ENCODE measurements around the gene CHD6. TPM values are rescaled to one million over a fixed set of nuclear protein-coding genes. Genes with fewer than 3 reads are reported as not detected.

The CHD6 gene
- total RNA-seq, 1 donor from 2014 or later, result 26.7 TPM

DNA sequence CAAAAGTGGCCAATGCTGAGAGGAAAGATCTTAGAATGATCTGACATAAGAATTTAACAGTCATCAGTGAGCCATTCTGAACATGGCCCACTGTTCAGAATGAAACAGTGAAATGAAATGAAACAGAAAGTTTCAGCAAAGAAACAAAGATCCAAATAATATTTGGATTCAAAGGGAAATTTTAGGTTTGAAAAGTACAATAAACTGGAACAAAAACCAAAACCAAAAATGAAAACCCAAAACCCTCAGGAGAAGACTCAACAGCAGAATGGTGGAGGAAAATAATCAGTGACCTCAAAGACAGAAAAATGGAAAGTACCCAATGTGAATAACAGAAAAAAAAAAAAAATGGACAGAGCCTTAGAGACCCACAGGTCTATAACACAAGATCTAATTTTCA is 185.4 kb downstream of the CHD6 start:
- no peak for DNase-seq (ENCODE audit: low spot score)

DNA sequence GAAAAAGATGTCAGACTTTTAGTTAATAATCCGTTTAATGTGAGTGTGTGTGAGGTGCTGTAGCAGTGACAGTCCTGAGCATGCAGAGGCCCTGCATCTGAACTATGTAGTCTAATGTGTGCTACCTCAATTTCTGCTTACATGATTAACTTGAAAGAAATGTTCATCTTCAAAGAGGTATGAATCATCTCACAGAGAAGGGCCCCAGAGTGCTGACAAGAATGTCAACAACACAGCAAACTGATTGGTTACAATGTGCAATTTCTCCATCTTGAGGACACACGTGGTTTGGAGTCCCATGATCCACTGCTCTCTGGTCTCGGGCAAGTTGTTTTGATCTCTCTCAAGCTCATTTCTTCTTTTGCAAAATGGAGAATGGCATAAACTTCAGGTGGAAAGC is 189.9 kb downstream of the CHD6 start:
- DNase-seq (ENCODE audit: low spot score), result no peak

DNA sequence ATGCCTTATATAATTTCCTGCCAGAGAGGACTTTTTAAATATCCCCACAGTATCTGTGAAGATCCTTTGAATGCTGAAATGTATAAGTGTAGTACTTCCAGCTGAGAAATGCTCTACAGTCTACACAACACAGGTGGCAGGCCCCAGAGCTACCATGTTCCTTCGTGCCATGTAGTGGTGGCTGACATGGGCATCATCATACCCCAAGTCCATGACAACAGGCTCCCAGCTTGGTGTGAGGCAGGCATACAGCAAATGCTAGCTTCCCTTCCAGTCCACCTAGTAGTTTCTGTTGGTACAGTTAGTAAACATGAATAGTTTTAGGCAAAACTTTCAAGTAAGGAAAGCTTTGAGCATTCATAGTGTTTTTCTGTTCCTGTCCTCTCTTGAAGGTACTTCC is 190.3 kb downstream of the CHD6 start:
- no peak for DNase-seq (ENCODE audit: low spot score)

DNA sequence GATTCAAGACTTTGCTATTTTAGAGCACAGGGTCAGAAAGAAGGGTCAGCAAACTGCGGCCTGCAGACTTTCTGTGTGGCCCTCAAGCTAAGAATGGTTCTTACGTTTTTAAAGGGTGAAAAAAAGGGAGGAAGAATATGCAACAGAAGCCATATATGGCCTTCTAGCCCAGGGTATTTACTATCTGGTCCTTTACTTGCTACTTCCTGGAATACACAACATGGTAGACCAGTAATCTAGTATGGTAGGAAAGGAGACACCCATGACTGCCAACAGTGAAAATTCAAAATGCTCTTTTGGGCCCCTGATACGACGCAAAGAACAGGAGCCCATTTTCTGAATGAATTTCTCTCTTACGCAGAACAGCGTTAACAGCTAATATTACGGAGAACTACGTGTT is 191.2 kb downstream of the CHD6 start:
- DNase-seq (ENCODE audit: low spot score), result no peak

DNA sequence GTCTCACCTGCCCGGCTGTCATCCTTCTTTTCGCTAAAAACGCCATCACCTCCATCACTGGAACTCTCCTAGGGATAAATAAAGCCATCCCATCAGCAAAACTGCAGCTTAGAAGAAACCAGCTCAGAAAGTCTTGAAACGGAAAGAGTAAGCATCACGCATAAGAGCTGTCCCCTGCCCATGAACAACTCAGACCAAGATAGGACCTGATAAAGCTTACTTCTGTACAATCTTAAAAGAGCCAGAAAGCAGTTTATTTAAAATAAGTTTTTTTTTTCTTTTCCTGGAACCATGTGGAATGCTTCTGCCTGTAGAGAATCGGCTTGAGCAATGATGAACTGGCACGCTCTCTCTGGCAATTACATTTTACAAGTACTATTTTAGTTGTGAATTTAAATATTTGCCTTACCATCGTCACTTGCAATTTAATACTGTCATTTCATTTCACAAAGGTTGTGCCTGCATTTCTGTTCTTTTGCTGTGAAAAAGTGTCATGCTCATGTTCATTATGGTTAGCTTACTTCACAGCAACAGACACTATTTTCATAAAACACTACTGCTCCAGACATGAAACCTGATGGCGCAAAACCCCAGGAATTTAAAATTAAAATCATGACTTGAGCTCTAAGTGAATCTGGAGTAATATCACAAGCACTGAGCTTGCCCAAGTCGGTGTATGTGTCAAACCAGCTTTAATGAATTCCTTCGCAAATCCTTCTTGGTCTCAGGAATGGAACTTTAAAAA is 191.9 kb downstream of the CHD6 start:
- no peak for DNase-seq (ENCODE audit: low spot score)

DNA sequence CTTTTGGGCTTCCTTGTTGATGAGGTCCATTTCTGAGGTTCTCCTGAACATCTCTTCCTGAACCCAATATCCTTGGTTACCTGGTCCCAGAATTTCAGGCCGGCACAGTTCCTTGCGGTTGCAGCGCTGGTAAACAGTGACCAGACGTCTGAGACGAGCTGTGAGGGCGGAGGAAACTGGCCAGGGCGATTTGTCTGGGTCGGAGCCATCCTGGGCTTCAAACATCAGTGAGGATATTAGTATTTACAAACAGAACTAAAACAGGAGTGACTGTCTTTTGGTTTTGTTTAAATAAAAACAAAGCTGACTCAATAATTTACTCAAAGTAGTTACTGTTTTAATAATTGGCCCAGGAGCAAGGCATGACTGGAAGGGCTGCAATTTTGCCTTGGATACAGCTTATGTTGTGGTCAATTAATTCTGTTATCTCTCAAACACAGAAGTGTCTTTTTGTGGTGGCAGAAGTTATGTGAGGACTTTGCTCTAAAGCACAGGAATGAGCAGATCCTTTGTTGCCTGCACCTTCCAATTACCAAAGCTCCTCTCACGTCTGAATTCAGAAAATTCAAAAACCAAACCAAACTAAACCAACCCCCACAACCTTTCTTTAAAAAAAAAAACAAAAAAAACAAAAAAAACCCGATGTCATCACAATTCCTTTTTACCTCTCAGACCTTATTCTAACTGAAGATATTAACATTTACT is 192.8 kb downstream of the CHD6 start:
- DNase-seq (ENCODE audit: low spot score), result no peak

DNA sequence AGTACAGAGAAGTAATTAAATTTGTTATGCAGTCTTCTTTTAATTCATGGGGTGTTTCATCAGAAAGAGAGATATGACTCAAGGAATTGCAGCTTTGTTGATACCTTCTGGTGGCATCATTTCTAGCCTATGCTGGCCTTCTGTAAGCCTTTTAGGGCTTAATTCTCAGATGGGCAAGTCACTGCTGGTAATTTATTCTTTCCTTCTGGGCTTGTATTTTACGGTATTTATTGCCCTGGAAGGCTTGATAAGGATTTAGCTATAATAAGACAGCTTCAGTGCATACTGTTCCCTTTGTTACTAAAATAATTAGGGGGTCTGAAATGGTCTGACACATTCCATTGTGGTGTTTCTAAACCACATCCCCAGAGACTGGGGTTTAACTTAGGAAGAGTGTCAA is 193.6 kb downstream of the CHD6 start:
- DNase-seq (ENCODE audit: low spot score), result no peak

DNA sequence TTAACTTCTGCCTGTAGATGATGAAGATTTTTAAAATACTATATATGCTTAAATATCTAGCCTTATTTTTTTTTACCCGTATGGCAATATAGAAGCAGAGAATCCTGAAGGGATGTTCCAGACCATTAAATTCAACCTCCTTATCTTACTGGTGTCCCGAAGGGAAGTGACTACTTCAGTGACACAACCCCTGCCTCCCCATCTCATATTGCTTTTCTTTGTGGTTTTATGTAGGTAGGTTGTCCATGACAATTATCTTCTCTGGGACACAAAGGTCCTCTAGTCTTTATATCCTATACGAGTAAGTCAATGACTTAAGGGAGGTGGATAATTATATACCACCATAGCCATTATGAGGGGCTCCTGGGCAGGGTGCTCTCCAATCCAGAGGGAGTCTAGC is 194.2 kb downstream of the CHD6 start:
- DNase-seq (ENCODE audit: low spot score), result no peak

DNA sequence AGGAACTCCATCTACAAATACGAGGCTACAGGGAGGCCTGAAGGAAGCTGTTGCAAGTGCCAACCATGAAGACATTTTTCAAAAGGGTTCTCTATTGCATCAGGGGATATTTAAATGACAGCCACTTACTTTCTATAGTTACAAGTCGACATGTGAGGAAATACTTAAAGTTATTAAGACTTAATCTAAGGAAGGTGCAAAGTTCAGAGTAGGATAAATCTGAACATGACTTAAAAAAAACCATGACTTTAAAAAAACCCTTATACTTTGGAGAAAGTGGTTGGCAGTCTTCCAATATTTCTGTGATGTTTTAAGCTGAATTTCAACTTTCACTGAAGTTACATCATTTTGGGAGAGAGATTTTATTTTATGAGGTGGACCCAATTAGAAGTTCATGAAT is 195.2 kb downstream of the CHD6 start:
- DNase-seq (ENCODE audit: low spot score), result no peak

DNA sequence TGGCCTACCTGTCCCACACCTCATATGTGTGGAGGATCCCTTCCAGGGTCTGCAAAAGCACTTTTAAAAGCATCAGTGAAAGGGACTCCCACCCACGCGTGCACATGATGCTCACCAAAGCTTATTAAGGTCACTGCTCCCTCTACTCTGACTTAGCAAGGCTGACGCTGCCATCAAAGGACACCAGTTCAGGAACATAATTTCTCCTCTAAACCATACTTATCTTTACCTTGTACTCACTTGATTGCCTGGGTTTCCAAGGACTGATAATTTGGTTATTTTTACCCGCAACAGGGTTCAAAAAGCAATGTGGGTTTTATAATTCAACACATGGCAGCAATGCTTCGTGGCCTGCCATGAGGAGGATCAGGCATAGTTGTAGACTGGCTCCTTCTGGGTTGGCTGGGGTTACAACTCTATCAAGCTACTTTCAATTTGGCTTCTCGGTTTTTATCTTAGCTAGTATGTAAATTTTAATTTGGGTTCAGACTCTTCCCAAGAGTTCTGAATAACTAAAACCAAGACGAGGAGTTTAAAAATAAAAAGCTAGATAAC is 199.4 kb downstream of the CHD6 start:
- no peak for DNase-seq (ENCODE audit: low spot score)

DNA sequence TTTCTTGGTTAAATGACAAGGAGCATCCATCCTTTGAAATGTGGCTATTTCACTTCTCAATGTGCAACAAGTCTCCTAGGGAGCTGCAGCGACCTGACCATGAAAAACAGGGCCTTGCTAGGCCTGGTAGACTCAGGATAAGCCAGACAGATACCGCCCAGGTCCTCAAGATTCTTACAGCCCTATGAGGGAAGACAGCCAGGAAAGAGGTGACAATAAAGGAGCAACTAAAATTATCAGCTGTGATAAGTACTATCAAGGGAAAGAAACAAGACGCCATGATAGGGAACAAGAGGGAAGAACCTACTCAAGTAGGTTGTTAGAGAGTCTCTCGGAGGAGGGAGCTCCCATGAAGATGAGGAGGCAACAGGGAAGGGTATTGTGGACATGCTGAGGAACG is 200.1 kb downstream of the CHD6 start:
- no peak for DNase-seq (ENCODE audit: low spot score)

DNA sequence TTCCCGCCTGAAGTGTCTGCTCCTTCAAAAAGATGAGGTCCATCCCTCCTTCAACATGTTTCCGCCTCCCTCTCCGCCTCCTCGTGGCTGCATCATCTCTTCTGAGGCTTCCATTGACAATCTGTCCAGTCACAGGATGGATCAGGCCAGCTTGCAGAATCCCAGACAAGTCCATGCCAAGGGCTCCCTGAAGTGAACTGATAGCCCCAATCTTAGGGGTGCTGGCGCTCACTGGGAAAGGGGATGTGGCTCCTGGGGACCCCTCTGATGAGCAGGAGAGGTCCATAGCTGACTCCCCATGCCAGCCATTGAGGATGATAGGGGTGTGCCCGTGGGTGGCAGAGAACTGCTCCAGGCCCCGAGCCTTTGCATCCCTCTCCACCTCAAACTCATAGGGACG is 203.0 kb downstream of the CHD6 start:
- DNase-seq (ENCODE audit: low spot score), result no peak

DNA sequence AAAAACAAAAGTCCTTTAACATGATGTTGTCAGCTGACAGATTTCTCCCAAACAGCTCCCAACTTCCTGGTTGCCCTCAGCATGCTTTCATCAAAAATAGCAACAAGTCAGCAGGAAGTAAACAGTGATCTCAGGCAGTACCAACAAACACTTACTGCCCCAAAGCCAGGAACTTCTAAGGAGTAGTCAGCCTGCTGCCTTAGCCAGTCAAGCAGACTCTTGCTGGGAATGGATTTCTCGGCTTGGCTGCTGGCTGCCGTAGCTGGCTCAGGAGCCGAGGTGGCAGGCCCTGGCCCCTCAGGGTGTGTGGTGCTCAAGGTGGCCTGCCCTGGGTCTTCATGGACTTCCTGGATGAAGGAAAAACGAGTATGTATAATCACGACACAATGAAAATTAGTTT is 205.0 kb downstream of the CHD6 start:
- DNase-seq (ENCODE audit: low spot score), result no peak

DNA sequence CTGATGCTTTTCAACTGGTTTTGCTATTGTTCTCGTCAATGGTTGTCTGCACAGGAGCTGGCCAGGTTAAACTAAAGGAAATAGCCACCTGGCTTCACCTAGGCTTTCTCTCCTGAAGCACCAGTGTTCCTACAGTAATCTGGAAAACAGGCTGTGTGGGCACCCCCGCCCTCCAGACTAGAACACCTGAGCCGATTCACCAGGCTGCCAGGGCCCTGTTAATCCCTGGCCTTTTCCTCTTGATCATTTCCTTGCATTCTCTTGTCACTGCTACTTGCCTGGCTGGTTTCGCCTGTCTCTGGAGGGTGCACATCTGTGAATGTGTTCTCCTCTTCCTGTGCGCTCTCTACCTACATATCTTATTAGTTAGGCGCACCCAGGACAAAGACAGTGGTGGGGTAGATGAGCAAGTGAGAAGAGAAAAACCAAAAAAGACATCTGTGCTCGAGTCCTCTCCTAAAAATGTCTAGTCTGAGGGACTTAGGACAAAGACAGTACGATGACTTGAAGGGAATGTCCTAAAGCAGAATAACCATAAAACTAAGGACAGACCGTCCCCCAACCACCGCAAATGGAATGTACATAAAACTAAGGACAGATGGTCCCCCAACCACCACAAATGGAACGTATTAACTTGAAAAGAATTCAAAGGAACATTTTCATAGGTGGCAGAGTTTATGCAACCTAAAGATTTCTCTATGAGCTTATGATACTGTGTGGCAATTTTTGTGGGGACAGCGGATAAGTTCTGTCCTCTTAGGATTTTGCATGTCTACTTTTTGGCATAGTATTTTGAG is 205.7 kb downstream of the CHD6 start:
- no peak for DNase-seq (ENCODE audit: low spot score)

DNA sequence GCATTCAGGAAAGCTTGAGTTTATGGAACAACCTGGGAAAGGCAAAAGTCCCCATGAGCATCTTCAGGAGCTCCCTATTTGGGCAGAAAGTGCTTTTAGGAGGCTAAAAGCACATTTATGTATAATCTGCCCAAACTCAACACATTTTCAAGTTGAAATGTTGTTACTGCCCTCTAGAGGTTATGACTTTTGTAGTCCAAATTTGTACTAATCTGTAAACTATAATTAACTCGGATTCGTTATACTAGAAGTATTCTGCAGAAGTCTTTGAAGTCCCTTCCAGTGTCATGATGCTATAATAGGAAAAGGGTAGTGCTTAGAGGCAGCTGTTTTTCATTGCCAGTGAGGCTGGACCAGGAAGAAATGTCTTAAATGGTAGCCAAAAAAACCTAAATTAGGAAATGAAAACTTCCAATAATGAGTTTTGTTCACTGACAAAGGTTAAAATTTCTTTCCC is 206.8 kb downstream of the CHD6 start:
- DNase-seq (ENCODE audit: low spot score), result no peak

DNA sequence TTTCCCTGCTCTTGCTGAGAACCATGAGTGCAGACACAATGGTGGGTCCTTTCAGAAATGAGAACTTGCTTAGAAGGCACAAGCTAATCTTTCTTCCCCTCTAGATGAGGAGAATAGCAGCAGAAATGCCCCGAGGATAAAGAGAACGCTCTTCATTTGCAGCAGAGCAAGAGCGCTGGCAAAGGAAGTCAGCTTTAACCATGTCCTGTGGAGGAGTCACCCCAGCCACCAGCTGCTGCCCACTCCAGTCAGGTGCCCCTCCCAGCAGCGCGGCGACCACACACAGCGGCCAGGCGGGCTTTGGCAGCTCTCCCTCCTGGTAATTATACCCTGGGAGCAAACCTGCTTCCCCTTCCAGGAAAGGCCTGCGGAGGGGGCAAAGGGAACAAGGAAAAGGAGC is 209.2 kb downstream of the CHD6 start:
- no peak for DNase-seq (ENCODE audit: low spot score)

DNA sequence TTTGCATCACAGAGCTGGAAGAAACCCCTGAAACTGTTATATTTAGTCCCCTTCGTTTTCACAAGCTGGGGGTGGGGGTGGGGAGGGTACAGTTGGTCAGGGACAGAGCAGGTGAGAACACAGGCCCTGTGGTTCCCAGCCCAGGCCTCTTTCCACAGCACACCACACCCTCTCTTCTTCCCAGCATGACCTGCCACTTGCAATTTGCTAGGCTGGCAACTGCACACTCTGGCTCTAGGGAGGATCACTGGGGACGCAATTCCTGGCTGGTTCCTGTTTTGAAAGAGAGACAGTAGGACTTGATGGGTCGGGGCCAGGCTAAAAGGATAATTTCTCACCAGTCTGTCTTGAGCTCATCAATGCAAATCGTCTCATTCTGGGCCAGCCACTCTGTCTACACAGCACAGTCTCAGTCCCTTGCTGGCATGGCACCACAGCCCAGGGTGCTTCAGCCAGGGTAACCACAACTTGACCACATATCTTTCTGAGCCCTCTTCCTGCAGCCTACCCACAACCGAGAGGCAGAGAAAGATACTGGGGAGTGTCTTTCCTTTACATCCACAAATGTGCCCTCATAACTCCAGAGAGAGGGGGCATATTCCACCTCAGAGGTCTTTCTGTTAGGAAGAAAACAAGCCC is 209.9 kb downstream of the CHD6 start:
- DNase-seq (ENCODE audit: low spot score), result no peak

DNA sequence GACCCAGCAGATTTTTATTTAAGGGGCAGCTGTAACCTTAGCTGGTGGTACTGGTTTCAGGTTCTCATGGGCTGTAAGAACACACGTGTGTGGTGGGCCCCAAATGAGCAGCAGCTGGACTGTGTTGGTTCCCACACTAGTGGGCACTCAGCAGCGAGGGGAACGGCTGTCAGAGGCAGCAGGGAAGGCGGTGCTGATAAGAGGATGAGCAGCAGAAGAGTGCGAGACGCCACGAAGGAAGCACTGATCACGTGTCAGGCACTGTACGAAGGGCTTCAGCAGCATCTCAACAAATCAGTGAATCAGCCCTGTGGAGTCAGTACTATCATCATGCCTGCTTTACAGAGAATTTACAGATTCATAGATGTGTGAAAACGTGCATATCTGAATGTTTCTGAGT is 210.6 kb downstream of the CHD6 start:
- DNase-seq (ENCODE audit: low spot score), result no peak

DNA sequence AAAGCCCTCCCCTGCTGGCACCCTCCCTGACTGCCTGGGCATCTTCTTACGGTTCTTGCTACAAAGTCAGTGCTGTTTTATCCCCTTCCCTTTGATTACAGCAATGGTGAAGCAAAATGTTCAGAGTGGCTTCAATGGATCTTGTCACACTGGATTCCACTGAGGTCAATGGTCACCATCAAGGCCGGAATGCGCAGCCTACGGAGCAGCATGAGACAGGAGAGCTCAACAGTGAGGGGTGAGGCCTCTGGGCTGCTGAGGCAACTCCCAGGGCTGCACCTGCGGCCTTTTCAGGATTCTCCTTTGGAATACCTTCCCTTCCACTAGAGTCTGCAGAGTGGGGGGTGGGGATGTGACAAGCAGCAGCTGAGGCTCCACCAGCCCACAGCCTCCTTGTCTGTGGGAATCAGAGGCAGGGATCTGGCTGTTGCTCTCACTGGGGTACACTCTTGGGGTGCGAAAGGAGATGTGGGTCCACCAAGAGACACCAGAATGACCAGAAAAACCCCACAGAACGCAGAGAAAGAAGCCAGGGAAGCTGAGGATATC is 211.2 kb downstream of the CHD6 start:
- no peak for DNase-seq (ENCODE audit: low spot score)

DNA sequence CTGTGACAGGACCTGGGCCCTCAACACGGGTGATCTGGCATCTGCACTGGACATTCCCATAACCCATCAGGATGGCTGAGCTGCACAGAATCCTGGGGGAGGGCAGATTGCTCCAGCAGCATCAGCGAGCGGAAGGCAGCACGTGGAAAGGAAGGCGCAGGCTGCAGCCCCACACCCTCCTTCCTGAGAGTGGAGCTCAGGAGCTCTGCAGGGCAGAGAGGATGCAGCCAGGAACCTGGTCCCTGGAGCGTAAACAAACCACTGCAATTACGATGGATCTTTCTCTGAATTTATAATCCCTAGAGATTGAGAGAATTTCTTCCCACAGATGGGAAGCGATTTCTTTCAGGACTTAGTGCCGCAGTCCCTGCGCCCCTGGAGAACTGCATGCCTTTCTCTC is 211.8 kb downstream of the CHD6 start:
- no peak for DNase-seq (ENCODE audit: low spot score)

DNA sequence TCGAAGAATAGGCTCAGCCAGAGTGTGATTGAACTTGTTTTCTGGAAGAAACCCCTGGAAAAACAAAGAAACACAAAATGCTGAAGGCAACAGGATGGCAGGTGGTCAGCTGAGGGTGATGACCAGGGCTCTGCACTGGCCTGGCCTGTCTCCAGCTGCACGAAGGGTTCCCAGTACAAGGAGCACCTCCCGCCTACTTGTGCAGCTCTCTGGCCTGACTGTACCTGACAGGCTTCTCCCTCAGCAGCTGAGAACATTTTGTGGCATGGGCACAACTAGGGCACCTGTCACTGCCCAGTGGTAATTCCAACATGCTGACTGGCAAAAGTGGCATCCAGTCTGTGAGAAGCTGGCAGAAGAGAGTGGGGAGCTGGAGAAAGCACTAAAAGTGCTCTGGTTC is 212.7 kb downstream of the CHD6 start:
- DNase-seq (ENCODE audit: low spot score), result no peak

DNA sequence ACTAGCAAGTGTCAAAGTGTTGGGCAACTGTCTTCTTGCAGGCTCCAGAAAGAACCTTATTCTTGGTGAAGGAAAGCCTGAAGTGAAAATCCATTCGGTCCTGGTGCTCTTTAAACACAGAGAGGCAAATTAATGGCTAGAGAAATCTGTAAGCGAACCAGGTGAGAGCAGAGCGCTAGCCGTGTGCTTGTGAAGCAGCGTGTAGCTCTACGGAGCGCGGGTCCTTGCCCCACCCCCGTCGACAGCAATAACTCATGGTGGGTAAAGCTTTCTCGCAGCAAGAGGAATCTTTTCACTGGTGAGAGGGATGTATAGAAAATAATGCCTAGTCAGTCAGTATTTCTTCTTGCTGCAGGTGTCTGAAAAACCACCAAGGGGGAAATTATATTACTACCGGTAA is 214.6 kb downstream of the CHD6 start:
- no peak for DNase-seq (ENCODE audit: low spot score)

Measured in umbilical cord (tissue), 2 donors.